Motor neuron (in vitro differentiated cells): Measurements from ENCODE around the gene INSYN2A. TPM values are rescaled to one million over a fixed set of nuclear protein-coding genes. Genes with fewer than 3 reads are reported as not detected.

Source experiments
- ATAC-seq, 8 experiments: fragments of 200-7000 bp; cut with Tn5 transposase; replicated peaks in 6 of 8; 2 replicates each; pipeline ENCODE4 v1.8.0; 2021; ENCODE audit warnings: mild to moderate bottlenecking in 8 of 8, moderate library complexity in 8 of 8
- H3K27ac ChIP-seq, 2 donors: fragments of 250-450 bp; sonication (Bioruptor Pico); 2 replicates each; pipeline ENCODE4 v1.9.0; 2021; ENCODE audit warnings: antibody characterized with exemption in 2 of 2, mild to moderate bottlenecking in 2 of 2, moderate library complexity in 1 of 2
- H3K4me1 ChIP-seq, 2 donors: fragments of 250-450 bp; sonication (Bioruptor Pico); replicated peaks in 1 of 2; 2 replicates each; pipeline ENCODE4 v1.6.1; 2021; ENCODE audit warnings: antibody characterized with exemption in 2 of 2, mild to moderate bottlenecking in 2 of 2, moderate library complexity in 1 of 2
- H3K4me3 ChIP-seq, 5 donors: fragments of 250-450 bp; sonication (Bioruptor Pico); 2 replicates each; pipeline ENCODE4 v1.9.0; 2021; ENCODE audit warnings: antibody characterized with exemption in 5 of 5, mild to moderate bottlenecking in 5 of 5, moderate library complexity in 4 of 5
- WGBS, 10 experiments: fragments of 450-650 bp; shearing (Covaris generic); methylation state at CpG; one replicate each; pipeline ENCODE4 v1.0.0; 2022; 5-methylcytosine and 5-hydroxymethylcytosine counted together
- in situ Hi-C, 9 experiments: fragments of 400-800 bp; cut with MboI; loops; one replicate each; pipeline ENCODE4 v1.15.0; 2021; ENCODE audit warnings: low sequenced_read_pairs in 9 of 9, low pct_unique_long_range_greater_than_20kb in 2 of 9; ENCODE audit not compliant: unreplicated experiment in 9 of 9
- total RNA-seq, 8 experiments: library from RNA; unstranded; fragments of 300-600 nt; gene quantifications; 2 replicates each; pipeline versions ENCODE4 v1.2.3 to v1.2.4, GENCODE V29; 2022

The INSYN2A gene
- total RNA-seq, 8 experiments from 2014 or later: 1.6 to 12.4 (median 7.8) TPM

GRCh38 chr10:127216274-127216673 is 19.9 kb upstream of the INSYN2A start:
- WGBS, 10 experiments: 81 to 94% (median 85%) methylated on average over 3 to 5 of the region's 5 CpGs; no CpG with 5 or more reads in 4 of the 10 experiments
- H3K4me1 ChIP-seq: peaks cover 9 to 17% of the 10 kb centered on the region in 2 donors
- in situ Hi-C loops: no loop called here
- H3K4me3 ChIP-seq: no peak overlapping the region
- H3K27ac ChIP-seq: no peak overlapping the region
- peak in 3 of 8 experiments; percentile 91 to 93 (median 91) for ATAC-seq

GRCh38 chr10:127215866-127216265 is 19.5 kb upstream of the INSYN2A start:
- in situ Hi-C loops: no loop called here
- Histone ChIP-seq H3K4me1 (peaks cover 7 to 17% of the 10 kb centered on the region in 2 donors), H3K27ac (no peak overlapping the region), H3K4me3 (no peak overlapping the region)
- WGBS, 10 experiments: 6 to 67% (median 38%) methylated on average over 1 to 4 of the region's 4 CpGs
- ATAC-seq: peak in 3 of 8 experiments; percentile 70 to 81 (median 78)

GRCh38 chr10:127210936-127211466 is 14.6 kb upstream of the INSYN2A start:
- in situ Hi-C loops: no loop called here
- Histone ChIP-seq H3K4me1 (peaks cover 12 to 18% of the 10 kb centered on the region in 2 donors), H3K4me3 (no peak overlapping the region), H3K27ac (no peak overlapping the region)
- peak in 5 of 8 experiments; percentile 66 to 91 (median 82) for ATAC-seq
- 75 to 100% (median 93%) methylated on average over 1 to 6 of the region's 7 CpGs; no CpG with 5 or more reads in 1 of the 10 experiments for WGBS, 10 experiments

GRCh38 chr10:127207081-127207480 is 10.7 kb upstream of the INSYN2A start:
- 92 to 100% (median 100%) methylated on average over 1 to 2 of the region's 2 CpGs; no CpG with 5 or more reads in 4 of the 10 experiments for WGBS, 10 experiments
- ATAC-seq: no peak
- Histone ChIP-seq H3K27ac (no peak overlapping the region), H3K4me3 (no peak overlapping the region), H3K4me1 (peaks cover 10 to 23% of the 10 kb centered on the region in 2 donors)
- in situ Hi-C loops: no loop called here

GRCh38 chr10:127203067-127203466 is 6.7 kb upstream of the INSYN2A start:
- Histone ChIP-seq H3K4me1 (peaks cover 5 to 13% of the 10 kb centered on the region in 2 donors), H3K27ac (no peak overlapping the region), H3K4me3 (no peak overlapping the region)
- 59 to 82% (median 74%) methylated on average over 2 to 7 of the region's 7 CpGs for WGBS, 10 experiments
- ATAC-seq: peak in 7 of 8 experiments; percentile 37 to 96 (median 88)
- in situ Hi-C loops: no loop called here

- WGBS, 10 experiments: 84 to 100% (median 97%) methylated on average over 2 to 6 of the region's 8 CpGs; no CpG with 5 or more reads in 3 of the 10 experiments
- no peak for ATAC-seq
These were observed 4.3 kb upstream of the INSYN2A start for GRCh38 chr10:127200646-127201045.

GRCh38 chr10:127198721-127199120 is 2.3 kb upstream of the INSYN2A start:
- in situ Hi-C loops: no loop called here
- WGBS, 10 experiments: 33 to 100% (median 89%) methylated on average over 1 to 2 of the region's 2 CpGs; no CpG with 5 or more reads in 3 of the 10 experiments

More at GRCh38 chr10:127200646-127201045, 4.3 kb upstream of the INSYN2A start:
- Histone ChIP-seq H3K27ac (no peak overlapping the region), H3K4me1 (peaks cover 18 to 24% of the 10 kb centered on the region in 2 donors), H3K4me3 (no peak overlapping the region)
- in situ Hi-C loops: no loop called here

GRCh38 chr10:127198307-127198706 is 1.9 kb upstream of the INSYN2A start:
- no peak for ATAC-seq
- peak overlapping the region in 1 of 5 donors; percentile 50 for H3K4me3 ChIP-seq
- in situ Hi-C loops: no loop called here
- WGBS, 10 experiments: 87 to 100% (median 93%) methylated on average over 2 to 5 of the region's 5 CpGs; no CpG with 5 or more reads in 3 of the 10 experiments
- H3K27ac ChIP-seq: no peak overlapping the region
- peaks cover 24 to 30% of the 10 kb centered on the region in 2 donors for H3K4me1 ChIP-seq

More at GRCh38 chr10:127198721-127199120, 2.3 kb upstream of the INSYN2A start:
- Histone ChIP-seq H3K27ac (no peak overlapping the region), H3K4me3 (no peak overlapping the region), H3K4me1 (peaks cover 24 to 31% of the 10 kb centered on the region in 2 donors)
- no peak for ATAC-seq

- H3K4me1 ChIP-seq: peaks cover 24 to 27% of the 10 kb centered on the region in 2 donors
- H3K4me3 ChIP-seq: peak overlapping the region; percentile 50 to 62 (median 55)
- no peak for ATAC-seq
- no peak overlapping the region for H3K27ac ChIP-seq
- in situ Hi-C loops: no loop called here
- WGBS, 10 experiments: 27 to 77% methylated on average over 2 to 3 of the region's 5 CpGs; no CpG with 5 or more reads in 8 of the 10 experiments
These were observed 702 bp upstream of the INSYN2A start for GRCh38 chr10:127197154-127197432.

- peak overlapping the region; percentile 50 to 62 (median 55) for H3K4me3 ChIP-seq
- peak overlapping the region; percentile 32 to 56 for H3K27ac ChIP-seq
- peak; percentile 1 to 70 (median 13) for ATAC-seq
- whole genome bisulfite sequencing, 10 experiments: 1 to 13% (median 2%) methylated on average over 3 to 17 of the region's 91 CpGs; no CpG with 5 or more reads in 7 of the 10 experiments
- in situ Hi-C loops: no loop called here
- peaks cover 19 to 22% of the 10 kb centered on the region in 2 donors for H3K4me1 ChIP-seq
These were observed 665 bp downstream of the INSYN2A start for GRCh38 chr10:127195571-127196281.

- H3K4me3 ChIP-seq: peak overlapping the region; percentile 50 to 62 (median 55)
- in situ Hi-C loops: no loop called here
- ATAC-seq: peak in 2 of 8 experiments; percentile 1
- 4 to 7% methylated on average over 3 to 9 of the region's 28 CpGs; no CpG with 5 or more reads in 8 of the 10 experiments for WGBS, 10 experiments
- H3K4me1 ChIP-seq: peaks cover 19 to 24% of the 10 kb centered on the region in 2 donors
- H3K27ac ChIP-seq: no peak overlapping the region
These were observed 1.3 kb downstream of the INSYN2A start for GRCh38 chr10:127195041-127195506.

- H3K4me1 ChIP-seq: peaks cover 19 to 29% of the 10 kb centered on the region in 2 donors
- H3K4me3 ChIP-seq: peak overlapping the region; percentile 50 to 62 (median 55)
- ATAC-seq: no peak
- 18 to 100% (median 39%) methylated on average over 1 to 8 of the region's 16 CpGs; no CpG with 5 or more reads in 2 of the 10 experiments for WGBS, 10 experiments
- in situ Hi-C loops: no loop called here
- no peak overlapping the region for H3K27ac ChIP-seq
These were observed 1.8 kb downstream of the INSYN2A start for GRCh38 chr10:127194599-127194998.

- no peak overlapping the region for H3K27ac ChIP-seq
- peak overlapping the region; percentile 50 to 62 (median 55) for H3K4me3 ChIP-seq
- ATAC-seq: no peak
- peaks cover 19 to 34% of the 10 kb centered on the region in 2 donors for H3K4me1 ChIP-seq
- in situ Hi-C loops: no loop called here
- 30 to 78% (median 59%) methylated on average over 2 of the region's 2 CpGs for WGBS, 10 experiments
These were observed 2.3 kb downstream of the INSYN2A start for GRCh38 chr10:127194111-127194510.
